CD4-positive, CD25-positive, alpha-beta regulatory T cell (primary cell): ENCODE data around the gene SKIDA1. TPM values are rescaled to one million over a fixed set of nuclear protein-coding genes. Genes with fewer than 3 reads are reported as not detected.

Source experiments
- ATAC-seq, 2 donors: fragments of 150-1000 bp; cut with Tn5 transposase; one replicate each; pipeline ENCODE4 v1.10.0; 2021; ENCODE audit warnings: low read depth in 2 of 2, moderate number of reproducible peaks in 2 of 2, moderate library complexity in 1 of 2
- DNase-seq, 3 donors: peaks; one replicate each; pipeline versions ENCODE4 v3.0.0 to v3.0.0-alpha.2; 2012 to 2022; ENCODE audit warnings: mixed read lengths in 1 of 3
- H3K27ac ChIP-seq: one replicate; pipeline ENCODE4 v1.7.0; 2013; ENCODE audit warnings: mild to moderate bottlenecking, low read length; ENCODE audit not compliant: insufficient read depth, poor library complexity, severe bottlenecking
- H3K27me3 ChIP-seq: one replicate; pipeline ENCODE4 v1.7.0; 2013; ENCODE audit warnings: low read length; ENCODE audit not compliant: control insufficient read depth, insufficient read depth
- H3K36me3 ChIP-seq: one replicate; pipeline ENCODE4 v1.7.0; 2013; ENCODE audit warnings: mild to moderate bottlenecking, low read length, moderate library complexity; ENCODE audit not compliant: control insufficient read depth, insufficient read depth
- H3K4me1 ChIP-seq: 2 replicates; pipeline ENCODE4 v1.7.0; 2013; ENCODE audit warnings: mild to moderate bottlenecking, low read length; ENCODE audit not compliant: insufficient read depth, control insufficient read depth, poor library complexity, severe bottlenecking
- H3K4me3 ChIP-seq: one replicate; pipeline ENCODE4 v1.7.0; 2013; ENCODE audit warnings: low read depth, mild to moderate bottlenecking, low read length, moderate library complexity
- H3K9me3 ChIP-seq, 2 experiments: 1 replicate in 1 of 2; 2 replicates in 1 of 2; pipeline ENCODE4 v1.7.0; 2013; ENCODE audit warnings: low read length in 2 of 2, mild to moderate bottlenecking in 1 of 2, moderate library complexity in 1 of 2; ENCODE audit not compliant: control insufficient read depth in 2 of 2
- H3K27ac Mint-ChIP-seq, 3 donors: one replicate each; pipeline ENCODE4 v1.8.0; 2020 to 2022; ENCODE audit warnings: mild to moderate bottlenecking in 3 of 3, mixed read lengths in 3 of 3, moderate library complexity in 2 of 3
- H3K27me3 Mint-ChIP-seq: one replicate; pipeline ENCODE4 v1.8.0; 2022; ENCODE audit warnings: mild to moderate bottlenecking, mixed read lengths
- H3K36me3 Mint-ChIP-seq: one replicate; pipeline ENCODE4 v1.8.0; 2020; ENCODE audit warnings: mixed read lengths
- H3K4me1 Mint-ChIP-seq, 4 donors: one replicate each; pipeline ENCODE4 v1.8.0; 2020 to 2022; ENCODE audit warnings: mixed read lengths in 4 of 4, mild to moderate bottlenecking in 1 of 4
- H3K4me3 Mint-ChIP-seq, 4 donors: one replicate each; pipeline ENCODE4 v1.8.0; 2020 to 2022; ENCODE audit warnings: mild to moderate bottlenecking in 4 of 4, mixed read lengths in 4 of 4, moderate library complexity in 3 of 4
- H3K9me3 Mint-ChIP-seq, 7 donors: one replicate each; pipeline ENCODE4 v1.8.0; 2020 to 2022; ENCODE audit warnings: mixed read lengths in 7 of 7, mild to moderate bottlenecking in 3 of 7, moderate library complexity in 2 of 7
- polyA plus RNA-seq, 4 donors: library from polyadenylated mRNA; unstranded; fragments of 300-500 nt; fragmentation: Illumina TruSeq; gene quantifications; one replicate each; pipeline ENCODE4 v1.2.3, GENCODE V29; 2021
- total RNA-seq: library from RNA; stranded (reverse); gene quantifications from one replicate; pipeline ENCODE4 v1.2.3, GENCODE V29; 2022

Gene SKIDA1
- total and polyA plus RNA-seq, 5 donors from 2014 or later, result 0.10 TPM; not detected in 4

GRCh38 chr10:21509341-21510240, 15.9 kb downstream of the SKIDA1 start:
- H3K9me3 ChIP-seq, result no peaks in the 10 kb centered on the region
- H3K27me3 ChIP-seq, result peaks cover 35% of the 10 kb centered on the region
- Mint-ChIP-seq H3K4me3 (no peak overlapping the region), H3K4me1 (no peaks in the 10 kb centered on the region), H3K36me3 (no peaks in the 10 kb centered on the region), H3K27me3 (peaks cover 84% of the 10 kb centered on the region), H3K27ac (no peak overlapping the region), H3K9me3 (no peaks in the 10 kb centered on the region)
- DNase-seq, result no peak
- H3K4me1 ChIP-seq, result no peaks in the 10 kb centered on the region
- no peak for ATAC-seq
- H3K4me3 ChIP-seq, result no peak overlapping the region
- H3K27ac ChIP-seq, result no peak overlapping the region
- no peaks in the 10 kb centered on the region for H3K36me3 ChIP-seq

GRCh38 chr10:21508706-21509331, 16.7 kb downstream of the SKIDA1 start:
- Mint-ChIP-seq H3K36me3 (no peaks in the 10 kb centered on the region), H3K4me1 (no peaks in the 10 kb centered on the region), H3K27me3 (peaks cover 84% of the 10 kb centered on the region), H3K27ac (no peak overlapping the region), H3K4me3 (no peak overlapping the region), H3K9me3 (no peaks in the 10 kb centered on the region)
- Histone ChIP-seq H3K4me1 (no peaks in the 10 kb centered on the region), H3K27ac (no peak overlapping the region), H3K36me3 (no peaks in the 10 kb centered on the region), H3K4me3 (no peak overlapping the region), H3K9me3 (no peaks in the 10 kb centered on the region), H3K27me3 (peaks cover 33% of the 10 kb centered on the region)
- no peak for ATAC-seq
- DNase-seq, result no peak

- Histone ChIP-seq H3K9me3 (no peaks in the 10 kb centered on the region), H3K27me3 (peaks cover 26% of the 10 kb centered on the region), H3K4me1 (no peaks in the 10 kb centered on the region), H3K36me3 (no peaks in the 10 kb centered on the region), H3K4me3 (no peak overlapping the region), H3K27ac (no peak overlapping the region)
- H3K4me1 Mint-ChIP-seq, result no peaks in the 10 kb centered on the region
- peaks cover 84% of the 10 kb centered on the region for H3K27me3 Mint-ChIP-seq
- H3K36me3 Mint-ChIP-seq, result no peaks in the 10 kb centered on the region
- H3K27ac Mint-ChIP-seq, result no peak overlapping the region
- no peaks in the 10 kb centered on the region for H3K9me3 Mint-ChIP-seq
- DNase-seq (no peak), ATAC-seq (no peak)
- H3K4me3 Mint-ChIP-seq, result no peak overlapping the region
These were observed 18.3 kb downstream of the SKIDA1 start for GRCh38 chr10:21507150-21507549.

- H3K4me1 Mint-ChIP-seq, result no peaks in the 10 kb centered on the region
- Histone ChIP-seq H3K36me3 (no peaks in the 10 kb centered on the region), H3K4me1 (no peaks in the 10 kb centered on the region), H3K27me3 (peaks cover 23% of the 10 kb centered on the region), H3K9me3 (no peaks in the 10 kb centered on the region), H3K4me3 (no peak overlapping the region), H3K27ac (no peak overlapping the region)
- no peak overlapping the region for H3K27ac Mint-ChIP-seq
- no peaks in the 10 kb centered on the region for H3K9me3 Mint-ChIP-seq
- no peaks in the 10 kb centered on the region for H3K36me3 Mint-ChIP-seq
- no peak for DNase-seq
- H3K4me3 Mint-ChIP-seq, result no peak overlapping the region
- no peak for ATAC-seq
- peaks cover 84% of the 10 kb centered on the region for H3K27me3 Mint-ChIP-seq
These were observed 19.1 kb downstream of the SKIDA1 start for GRCh38 chr10:21506351-21506750.

DNA sequence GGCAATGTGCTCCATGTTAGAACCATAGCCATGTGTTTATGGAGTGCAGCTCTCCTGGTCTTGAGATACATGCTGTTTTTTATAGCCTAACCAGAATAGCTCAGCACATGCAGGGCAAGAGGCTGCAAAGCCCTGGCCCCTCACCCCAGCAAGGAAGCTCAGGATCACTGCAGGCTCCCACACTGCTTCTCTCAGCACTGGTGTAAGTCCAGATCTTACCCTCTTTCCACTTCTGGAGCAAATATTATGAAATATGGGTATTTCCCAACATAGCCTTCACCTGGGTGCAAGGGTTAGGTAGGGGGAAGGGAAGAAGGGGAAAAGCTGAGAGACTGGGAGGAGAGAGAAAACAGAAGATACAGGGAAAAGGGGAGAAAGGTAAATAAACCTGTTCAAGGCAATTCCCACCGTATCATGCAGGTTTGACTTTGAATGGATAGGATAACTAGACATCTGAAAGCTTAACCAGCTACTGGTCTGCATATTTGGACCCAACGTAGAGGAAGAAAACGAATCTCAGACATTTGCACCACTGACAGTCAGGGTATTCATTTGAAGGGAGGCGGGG, 19.7 kb downstream of the SKIDA1 start:
- DNase-seq, result no peak
- Mint-ChIP-seq H3K27me3 (peaks cover 85% of the 10 kb centered on the region), H3K27ac (no peak overlapping the region), H3K4me1 (no peaks in the 10 kb centered on the region), H3K4me3 (no peak overlapping the region), H3K36me3 (no peaks in the 10 kb centered on the region), H3K9me3 (no peaks in the 10 kb centered on the region)
- Histone ChIP-seq H3K27ac (no peak overlapping the region), H3K4me3 (no peak overlapping the region), H3K36me3 (no peaks in the 10 kb centered on the region), H3K27me3 (peaks cover 19% of the 10 kb centered on the region), H3K4me1 (no peaks in the 10 kb centered on the region), H3K9me3 (no peaks in the 10 kb centered on the region)
- ATAC-seq, result no peak

GRCh38 chr10:21503542-21503941, 21.9 kb downstream of the SKIDA1 start:
- no peak overlapping the region for H3K4me3 Mint-ChIP-seq

GRCh38 chr10:21502348-21502740, 23.1 kb downstream of the SKIDA1 start:
- no peak for DNase-seq
- no peak for ATAC-seq
- Mint-ChIP-seq H3K9me3 (no peaks in the 10 kb centered on the region), H3K4me1 (peaks cover 7 to 13% (median 10%) of the 10 kb centered on the region in 4 donors), H3K4me3 (no peak overlapping the region), H3K36me3 (no peaks in the 10 kb centered on the region), H3K27ac (no peak overlapping the region), H3K27me3 (peaks cover 100% of the 10 kb centered on the region)
- H3K9me3 ChIP-seq, result no peaks in the 10 kb centered on the region
- no peak overlapping the region for H3K27ac ChIP-seq
- H3K36me3 ChIP-seq, result no peaks in the 10 kb centered on the region
- H3K27me3 ChIP-seq, result peaks cover 40% of the 10 kb centered on the region
- H3K4me3 ChIP-seq, result no peak overlapping the region
- H3K4me1 ChIP-seq, result peaks cover 11% of the 10 kb centered on the region

More at GRCh38 chr10:21503542-21503941, 21.9 kb downstream of the SKIDA1 start:
- H3K4me3 ChIP-seq, result no peak overlapping the region
- no peak overlapping the region for H3K27ac Mint-ChIP-seq
- H3K36me3 ChIP-seq, result no peaks in the 10 kb centered on the region
- H3K36me3 Mint-ChIP-seq, result no peaks in the 10 kb centered on the region
- DNase-seq, result no peak
- H3K4me1 Mint-ChIP-seq, result peaks cover 0 to 8% (median 2%) of the 10 kb centered on the region in 4 donors
- peaks cover 9% of the 10 kb centered on the region for H3K4me1 ChIP-seq
- H3K27me3 ChIP-seq, result peaks cover 28% of the 10 kb centered on the region
- H3K9me3 ChIP-seq, result no peaks in the 10 kb centered on the region
- no peak for ATAC-seq
- no peaks in the 10 kb centered on the region for H3K9me3 Mint-ChIP-seq
- peaks cover 100% of the 10 kb centered on the region for H3K27me3 Mint-ChIP-seq
- H3K27ac ChIP-seq, result no peak overlapping the region
